ENCODE data around the gene MAN2A1. TPM values are rescaled to one million over a fixed set of nuclear protein-coding genes. Genes with fewer than 3 reads are reported as not detected.

MAN2A1 gene
- total RNA-seq, 1 experiment from 2014 or later: 86.6 TPM

DNA sequence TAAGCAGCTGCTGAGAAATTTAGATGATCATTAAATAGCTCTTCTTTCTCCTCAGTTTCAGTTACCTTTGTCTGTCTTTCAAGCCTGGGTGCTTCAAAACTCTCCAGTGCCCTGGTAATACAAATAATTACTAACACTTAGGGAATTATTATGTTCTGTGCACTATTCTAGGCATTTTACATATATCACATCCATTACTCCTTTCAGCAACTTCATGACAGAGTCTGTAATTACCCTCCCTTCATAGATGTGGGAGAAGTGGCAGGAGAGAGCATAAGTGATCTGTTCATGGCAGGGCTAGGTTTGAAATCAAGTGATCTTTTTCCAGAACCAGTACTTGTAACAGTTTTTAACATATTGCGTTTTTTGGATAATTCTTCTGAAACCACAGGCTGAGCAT lies 32.0 kb downstream of the MAN2A1 start (continued):
- TF ChIP-seq, protein P1, sequence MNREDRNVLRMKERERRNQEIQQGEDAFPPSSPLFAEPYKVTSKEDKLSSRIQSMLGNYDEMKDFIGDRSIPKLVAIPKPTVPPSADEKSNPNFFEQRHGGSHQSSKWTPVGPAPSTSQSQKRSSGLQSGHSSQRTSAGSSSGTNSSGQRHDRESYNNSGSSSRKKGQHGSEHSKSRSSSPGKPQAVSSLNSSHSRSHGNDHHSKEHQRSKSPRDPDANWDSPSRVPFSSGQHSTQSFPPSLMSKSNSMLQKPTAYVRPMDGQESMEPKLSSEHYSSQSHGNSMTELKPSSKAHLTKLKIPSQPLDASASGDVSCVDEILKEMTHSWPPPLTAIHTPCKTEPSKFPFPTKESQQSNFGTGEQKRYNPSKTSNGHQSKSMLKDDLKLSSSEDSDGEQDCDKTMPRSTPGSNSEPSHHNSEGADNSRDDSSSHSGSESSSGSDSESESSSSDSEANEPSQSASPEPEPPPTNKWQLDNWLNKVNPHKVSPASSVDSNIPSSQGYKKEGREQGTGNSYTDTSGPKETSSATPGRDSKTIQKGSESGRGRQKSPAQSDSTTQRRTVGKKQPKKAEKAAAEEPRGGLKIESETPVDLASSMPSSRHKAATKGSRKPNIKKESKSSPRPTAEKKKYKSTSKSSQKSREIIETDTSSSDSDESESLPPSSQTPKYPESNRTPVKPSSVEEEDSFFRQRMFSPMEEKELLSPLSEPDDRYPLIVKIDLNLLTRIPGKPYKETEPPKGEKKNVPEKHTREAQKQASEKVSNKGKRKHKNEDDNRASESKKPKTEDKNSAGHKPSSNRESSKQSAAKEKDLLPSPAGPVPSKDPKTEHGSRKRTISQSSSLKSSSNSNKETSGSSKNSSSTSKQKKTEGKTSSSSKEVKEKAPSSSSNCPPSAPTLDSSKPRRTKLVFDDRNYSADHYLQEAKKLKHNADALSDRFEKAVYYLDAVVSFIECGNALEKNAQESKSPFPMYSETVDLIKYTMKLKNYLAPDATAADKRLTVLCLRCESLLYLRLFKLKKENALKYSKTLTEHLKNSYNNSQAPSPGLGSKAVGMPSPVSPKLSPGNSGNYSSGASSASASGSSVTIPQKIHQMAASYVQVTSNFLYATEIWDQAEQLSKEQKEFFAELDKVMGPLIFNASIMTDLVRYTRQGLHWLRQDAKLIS (CRISPR knock-in tag; IDR thresholded peaks at IDR 0.05; ENCODE audit: borderline replicate concordance): no peak
- no peak for TF ChIP-seq GRHL2 (CRISPR knock-in tag; IDR thresholded peaks at IDR 0.05; ENCODE audit: insufficient replicate concordance, severe bottlenecking)
- no peak for TF ChIP-seq IRF2 (CRISPR knock-in tag; IDR thresholded peaks at IDR 0.05; ENCODE audit: borderline replicate concordance, low read depth)
- TF ChIP-seq NR2C2 (CRISPR knock-in tag; IDR thresholded peaks at IDR 0.05): no peak
- TF ChIP-seq, protein P2, sequence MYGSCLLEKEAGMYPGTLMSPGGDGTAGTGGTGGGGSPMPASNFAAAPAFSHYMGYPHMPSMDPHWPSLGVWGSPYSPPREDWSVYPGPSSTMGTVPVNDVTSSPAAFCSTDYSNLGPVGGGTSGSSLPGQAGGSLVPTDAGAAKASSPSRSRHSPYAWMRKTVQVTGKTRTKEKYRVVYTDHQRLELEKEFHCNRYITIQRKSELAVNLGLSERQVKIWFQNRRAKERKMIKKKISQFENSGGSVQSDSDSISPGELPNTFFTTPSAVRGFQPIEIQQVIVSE (CRISPR knock-in tag; IDR thresholded peaks at IDR 0.05; ENCODE audit: borderline replicate concordance): no peak
- TF ChIP-seq NR1H2 (CRISPR knock-in tag; IDR thresholded peaks at IDR 0.05): no peak
- TF ChIP-seq TP53 (CRISPR knock-in tag; IDR thresholded peaks at IDR 0.05): no peak
- TF ChIP-seq, protein P3, sequence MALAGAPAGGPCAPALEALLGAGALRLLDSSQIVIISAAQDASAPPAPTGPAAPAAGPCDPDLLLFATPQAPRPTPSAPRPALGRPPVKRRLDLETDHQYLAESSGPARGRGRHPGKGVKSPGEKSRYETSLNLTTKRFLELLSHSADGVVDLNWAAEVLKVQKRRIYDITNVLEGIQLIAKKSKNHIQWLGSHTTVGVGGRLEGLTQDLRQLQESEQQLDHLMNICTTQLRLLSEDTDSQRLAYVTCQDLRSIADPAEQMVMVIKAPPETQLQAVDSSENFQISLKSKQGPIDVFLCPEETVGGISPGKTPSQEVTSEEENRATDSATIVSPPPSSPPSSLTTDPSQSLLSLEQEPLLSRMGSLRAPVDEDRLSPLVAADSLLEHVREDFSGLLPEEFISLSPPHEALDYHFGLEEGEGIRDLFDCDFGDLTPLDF (CRISPR knock-in tag; IDR thresholded peaks at IDR 0.05): no peak
- TF ChIP-seq CBFB (CRISPR knock-in tag; IDR thresholded peaks at IDR 0.05; ENCODE audit: low read depth): no peak
- no peak for TF ChIP-seq CREM (CRISPR knock-in tag; IDR thresholded peaks at IDR 0.05)
- TF ChIP-seq JUN (CRISPR knock-in tag; IDR thresholded peaks at IDR 0.05): no peak
- TF ChIP-seq ZBTB21 (CRISPR knock-in tag; IDR thresholded peaks at IDR 0.05; ENCODE audit: borderline replicate concordance): no peak
- TF ChIP-seq TEAD1 (CRISPR knock-in tag; IDR thresholded peaks at IDR 0.05): no peak

DNA sequence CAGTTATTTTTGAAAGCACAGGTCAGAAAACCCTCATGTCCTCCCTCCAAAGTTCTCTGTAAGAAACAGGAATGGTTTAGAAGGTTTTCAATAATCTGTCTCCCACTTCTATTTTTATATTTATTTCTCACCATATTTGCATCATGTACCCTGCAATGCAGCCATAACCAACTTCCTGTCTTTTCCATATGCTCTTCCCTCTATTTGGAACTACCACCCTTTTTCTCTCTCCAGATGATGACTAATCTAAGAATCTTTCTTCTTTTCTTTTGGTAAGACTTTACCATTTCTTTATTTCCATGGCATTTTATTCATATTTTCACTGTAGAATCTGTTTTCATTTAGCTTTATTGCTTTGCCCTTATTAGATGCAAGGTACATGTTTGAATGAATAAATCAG lies 33.9 kb downstream of the MAN2A1 start:
- peaks cover 11% of the 10 kb centered on the region for H3K36me3 Mint-ChIP-seq
- H3K9me3 Mint-ChIP-seq: no peaks in the 10 kb centered on the region
- POLR2A ChIA-PET: no interaction called here
- no peak for DNase-seq (ENCODE audit: low spot score)
- no peak for ATAC-seq
- no peaks in the 10 kb centered on the region for H3K27me3 Mint-ChIP-seq (ENCODE audit: low read depth)
- H3K4me1 Mint-ChIP-seq: peaks cover 5% of the 10 kb centered on the region; the same call in 1 of the 2 replicates
- TF ChIP-seq, protein P4, sequence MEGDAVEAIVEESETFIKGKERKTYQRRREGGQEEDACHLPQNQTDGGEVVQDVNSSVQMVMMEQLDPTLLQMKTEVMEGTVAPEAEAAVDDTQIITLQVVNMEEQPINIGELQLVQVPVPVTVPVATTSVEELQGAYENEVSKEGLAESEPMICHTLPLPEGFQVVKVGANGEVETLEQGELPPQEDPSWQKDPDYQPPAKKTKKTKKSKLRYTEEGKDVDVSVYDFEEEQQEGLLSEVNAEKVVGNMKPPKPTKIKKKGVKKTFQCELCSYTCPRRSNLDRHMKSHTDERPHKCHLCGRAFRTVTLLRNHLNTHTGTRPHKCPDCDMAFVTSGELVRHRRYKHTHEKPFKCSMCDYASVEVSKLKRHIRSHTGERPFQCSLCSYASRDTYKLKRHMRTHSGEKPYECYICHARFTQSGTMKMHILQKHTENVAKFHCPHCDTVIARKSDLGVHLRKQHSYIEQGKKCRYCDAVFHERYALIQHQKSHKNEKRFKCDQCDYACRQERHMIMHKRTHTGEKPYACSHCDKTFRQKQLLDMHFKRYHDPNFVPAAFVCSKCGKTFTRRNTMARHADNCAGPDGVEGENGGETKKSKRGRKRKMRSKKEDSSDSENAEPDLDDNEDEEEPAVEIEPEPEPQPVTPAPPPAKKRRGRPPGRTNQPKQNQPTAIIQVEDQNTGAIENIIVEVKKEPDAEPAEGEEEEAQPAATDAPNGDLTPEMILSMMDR (IDR thresholded peaks at IDR 0.05): no peak
- TF ChIP-seq GRHL2 (CRISPR knock-in tag; IDR thresholded peaks at IDR 0.05; ENCODE audit: insufficient replicate concordance, severe bottlenecking) (no peak), NFE2L1 (CRISPR knock-in tag; IDR thresholded peaks at IDR 0.05) (no peak), NR3C1 (CRISPR knock-in tag; conservative IDR thresholded peaks at IDR 0.05; ENCODE audit: low read depth) (no peak)
- TF ChIP-seq, protein P5, sequence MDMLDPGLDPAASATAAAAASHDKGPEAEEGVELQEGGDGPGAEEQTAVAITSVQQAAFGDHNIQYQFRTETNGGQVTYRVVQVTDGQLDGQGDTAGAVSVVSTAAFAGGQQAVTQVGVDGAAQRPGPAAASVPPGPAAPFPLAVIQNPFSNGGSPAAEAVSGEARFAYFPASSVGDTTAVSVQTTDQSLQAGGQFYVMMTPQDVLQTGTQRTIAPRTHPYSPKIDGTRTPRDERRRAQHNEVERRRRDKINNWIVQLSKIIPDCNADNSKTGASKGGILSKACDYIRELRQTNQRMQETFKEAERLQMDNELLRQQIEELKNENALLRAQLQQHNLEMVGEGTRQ (CRISPR knock-in tag; IDR thresholded peaks at IDR 0.05): no peak
- TF ChIP-seq, protein P3 (CRISPR knock-in tag; IDR thresholded peaks at IDR 0.05): no peak
- TF ChIP-seq, protein P6, sequence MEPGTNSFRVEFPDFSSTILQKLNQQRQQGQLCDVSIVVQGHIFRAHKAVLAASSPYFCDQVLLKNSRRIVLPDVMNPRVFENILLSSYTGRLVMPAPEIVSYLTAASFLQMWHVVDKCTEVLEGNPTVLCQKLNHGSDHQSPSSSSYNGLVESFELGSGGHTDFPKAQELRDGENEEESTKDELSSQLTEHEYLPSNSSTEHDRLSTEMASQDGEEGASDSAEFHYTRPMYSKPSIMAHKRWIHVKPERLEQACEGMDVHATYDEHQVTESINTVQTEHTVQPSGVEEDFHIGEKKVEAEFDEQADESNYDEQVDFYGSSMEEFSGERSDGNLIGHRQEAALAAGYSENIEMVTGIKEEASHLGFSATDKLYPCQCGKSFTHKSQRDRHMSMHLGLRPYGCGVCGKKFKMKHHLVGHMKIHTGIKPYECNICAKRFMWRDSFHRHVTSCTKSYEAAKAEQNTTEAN (CRISPR knock-in tag; IDR thresholded peaks at IDR 0.05): no peak
- TF ChIP-seq, protein P7, sequence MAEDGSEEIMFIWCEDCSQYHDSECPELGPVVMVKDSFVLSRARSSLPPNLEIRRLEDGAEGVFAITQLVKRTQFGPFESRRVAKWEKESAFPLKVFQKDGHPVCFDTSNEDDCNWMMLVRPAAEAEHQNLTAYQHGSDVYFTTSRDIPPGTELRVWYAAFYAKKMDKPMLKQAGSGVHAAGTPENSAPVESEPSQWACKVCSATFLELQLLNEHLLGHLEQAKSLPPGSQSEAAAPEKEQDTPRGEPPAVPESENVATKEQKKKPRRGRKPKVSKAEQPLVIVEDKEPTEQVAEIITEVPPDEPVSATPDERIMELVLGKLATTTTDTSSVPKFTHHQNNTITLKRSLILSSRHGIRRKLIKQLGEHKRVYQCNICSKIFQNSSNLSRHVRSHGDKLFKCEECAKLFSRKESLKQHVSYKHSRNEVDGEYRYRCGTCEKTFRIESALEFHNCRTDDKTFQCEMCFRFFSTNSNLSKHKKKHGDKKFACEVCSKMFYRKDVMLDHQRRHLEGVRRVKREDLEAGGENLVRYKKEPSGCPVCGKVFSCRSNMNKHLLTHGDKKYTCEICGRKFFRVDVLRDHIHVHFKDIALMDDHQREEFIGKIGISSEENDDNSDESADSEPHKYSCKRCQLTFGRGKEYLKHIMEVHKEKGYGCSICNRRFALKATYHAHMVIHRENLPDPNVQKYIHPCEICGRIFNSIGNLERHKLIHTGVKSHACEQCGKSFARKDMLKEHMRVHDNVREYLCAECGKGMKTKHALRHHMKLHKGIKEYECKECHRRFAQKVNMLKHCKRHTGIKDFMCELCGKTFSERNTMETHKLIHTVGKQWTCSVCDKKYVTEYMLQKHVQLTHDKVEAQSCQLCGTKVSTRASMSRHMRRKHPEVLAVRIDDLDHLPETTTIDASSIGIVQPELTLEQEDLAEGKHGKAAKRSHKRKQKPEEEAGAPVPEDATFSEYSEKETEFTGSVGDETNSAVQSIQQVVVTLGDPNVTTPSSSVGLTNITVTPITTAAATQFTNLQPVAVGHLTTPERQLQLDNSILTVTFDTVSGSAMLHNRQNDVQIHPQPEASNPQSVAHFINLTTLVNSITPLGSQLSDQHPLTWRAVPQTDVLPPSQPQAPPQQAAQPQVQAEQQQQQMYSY (CRISPR knock-in tag; IDR thresholded peaks at IDR 0.05): no peak
- no peak overlapping the region for H3K4me3 Mint-ChIP-seq
- H3K27ac Mint-ChIP-seq: no peak overlapping the region
- CTCF ChIA-PET: no interaction called here

Data from WTC11 (cell line).